Natural killer cell (primary cell): ENCODE measurements around the gene GRAMD4. TPM values are rescaled to one million over a fixed set of nuclear protein-coding genes. Genes with fewer than 3 reads are reported as not detected.

Experiments
- ATAC-seq, 3 donors: fragments of 150-1000 bp in 2 of 3; fragments of 200-7000 bp in 1 of 3; cut with Tn5 transposase; 1 replicate in 1 of 3; 2 replicates in 2 of 3; pipeline ENCODE4 v1.10.0; 2021; ENCODE audit warnings: mild to moderate bottlenecking in 2 of 3, moderate library complexity in 2 of 3
- DNase-seq, 2 donors: peaks; one replicate each; pipeline versions ENCODE4 v3.0.0 to v3.0.0-alpha.2; 2013 to 2021; ENCODE audit warnings: mixed read lengths in 1 of 2
- H3K27ac ChIP-seq: one replicate; pipeline ENCODE4 v1.5.1; 2013; ENCODE audit warnings: mild to moderate bottlenecking, low read length
- H3K27me3 ChIP-seq: one replicate; pipeline ENCODE4 v1.6.1; 2013; ENCODE audit warnings: low read length; ENCODE audit not compliant: control insufficient read depth, insufficient read depth
- H3K36me3 ChIP-seq: one replicate; pipeline ENCODE4 v1.6.1; 2013; ENCODE audit warnings: low read length; ENCODE audit not compliant: control insufficient read depth, insufficient read depth
- H3K4me1 ChIP-seq: one replicate; pipeline ENCODE4 v1.6.1; 2013; ENCODE audit warnings: low read length; ENCODE audit not compliant: control insufficient read depth, insufficient read depth
- H3K4me3 ChIP-seq: one replicate; pipeline ENCODE4 v1.5.1; 2013; ENCODE audit warnings: low read length
- H3K9me3 ChIP-seq: one replicate; pipeline ENCODE4 v1.6.1; 2013; ENCODE audit warnings: low read length; ENCODE audit not compliant: control insufficient read depth, insufficient read depth
- H3K27ac Mint-ChIP-seq, 2 donors: one replicate each; pipeline ENCODE4 v1.8.0; 2022; ENCODE audit warnings: mild to moderate bottlenecking in 2 of 2, mixed read lengths in 2 of 2, moderate library complexity in 1 of 2
- H3K27me3 Mint-ChIP-seq, 2 donors: one replicate each; pipeline ENCODE4 v1.8.0; 2022; ENCODE audit warnings: low read depth in 2 of 2, mixed read lengths in 2 of 2
- H3K36me3 Mint-ChIP-seq: one replicate; pipeline ENCODE4 v1.8.0; 2022; ENCODE audit warnings: mixed read lengths
- H3K4me1 Mint-ChIP-seq, 2 donors: one replicate each; pipeline ENCODE4 v1.8.0; 2022; ENCODE audit warnings: mixed read lengths in 2 of 2
- H3K4me3 Mint-ChIP-seq: one replicate; pipeline ENCODE4 v1.8.0; 2022; ENCODE audit warnings: mild to moderate bottlenecking, moderate library complexity, mixed read lengths
- H3K9me3 Mint-ChIP-seq, 2 donors: one replicate each; pipeline ENCODE4 v1.8.0; 2022; ENCODE audit warnings: mixed read lengths in 2 of 2
- WGBS: methylation state at CpG from one replicate; pipeline ENCODE4 v1.1.7; 2013; ENCODE audit warnings: missing lambda C conversion rate; ENCODE audit not compliant: insufficient coverage; 5-methylcytosine and 5-hydroxymethylcytosine counted together
- intact Hi-C: fragments of 100-400 bp; cut with micrococcal nuclease; formaldehyde crosslinking; loops from one replicate; pipeline ENCODE4 v1.14.2; 2022
- total RNA-seq, 4 donors: library from RNA; stranded (reverse); fragments of 120-200 nt in 1 of 4; gene quantifications; one replicate each; pipeline versions ENCODE4 v1.2.3 to v1.2.4, GENCODE V29; 2013 to 2022
- TF ChIP-seq, protein P1 (sequence below): fragments of 200-600 bp; IDR thresholded peaks from one replicate; pipeline ENCODE4 v1.8.0; 2022; ENCODE audit warnings: antibody characterized with exemption

The GRAMD4 gene
- total RNA-seq, 3 donors from 2014 or later (not counting 1 experiment from before 2014, with no cell fraction given): 30.0 to 78.5 (median 41.6) TPM

DNA sequence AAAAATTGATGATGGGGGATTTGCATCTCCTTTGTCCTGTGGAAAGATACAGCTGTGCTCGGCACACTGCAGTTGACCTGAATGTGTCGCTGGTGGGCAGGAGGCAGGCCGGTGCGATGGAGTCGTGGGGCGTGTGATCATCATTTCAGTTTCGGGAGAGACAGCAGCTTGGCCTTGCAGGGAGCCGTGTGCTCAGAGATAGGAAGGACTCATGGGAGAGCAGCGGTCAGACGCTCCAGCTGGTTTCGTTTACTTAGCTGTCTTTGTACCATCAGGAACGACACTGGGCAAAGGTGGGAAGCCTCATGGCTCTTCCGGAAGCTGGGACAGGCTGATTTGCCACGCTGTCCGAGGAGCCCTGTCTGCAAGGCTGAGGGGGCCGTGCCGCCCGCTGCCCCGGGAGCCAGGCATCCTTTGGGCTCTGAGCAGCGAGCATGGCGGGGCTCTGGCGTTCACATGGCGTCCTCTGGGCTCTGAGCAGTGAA lies 32.7 kb downstream of the GRAMD4 start:
- no peak overlapping the region for H3K27ac ChIP-seq
- H3K4me3 Mint-ChIP-seq: no peak overlapping the region
- no peaks in the 10 kb centered on the region for H3K27me3 ChIP-seq
- DNase-seq: no peak
- H3K27me3 Mint-ChIP-seq: no peaks in the 10 kb centered on the region
- TF ChIP-seq, protein P1, sequence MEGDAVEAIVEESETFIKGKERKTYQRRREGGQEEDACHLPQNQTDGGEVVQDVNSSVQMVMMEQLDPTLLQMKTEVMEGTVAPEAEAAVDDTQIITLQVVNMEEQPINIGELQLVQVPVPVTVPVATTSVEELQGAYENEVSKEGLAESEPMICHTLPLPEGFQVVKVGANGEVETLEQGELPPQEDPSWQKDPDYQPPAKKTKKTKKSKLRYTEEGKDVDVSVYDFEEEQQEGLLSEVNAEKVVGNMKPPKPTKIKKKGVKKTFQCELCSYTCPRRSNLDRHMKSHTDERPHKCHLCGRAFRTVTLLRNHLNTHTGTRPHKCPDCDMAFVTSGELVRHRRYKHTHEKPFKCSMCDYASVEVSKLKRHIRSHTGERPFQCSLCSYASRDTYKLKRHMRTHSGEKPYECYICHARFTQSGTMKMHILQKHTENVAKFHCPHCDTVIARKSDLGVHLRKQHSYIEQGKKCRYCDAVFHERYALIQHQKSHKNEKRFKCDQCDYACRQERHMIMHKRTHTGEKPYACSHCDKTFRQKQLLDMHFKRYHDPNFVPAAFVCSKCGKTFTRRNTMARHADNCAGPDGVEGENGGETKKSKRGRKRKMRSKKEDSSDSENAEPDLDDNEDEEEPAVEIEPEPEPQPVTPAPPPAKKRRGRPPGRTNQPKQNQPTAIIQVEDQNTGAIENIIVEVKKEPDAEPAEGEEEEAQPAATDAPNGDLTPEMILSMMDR: no peak
- H3K27ac Mint-ChIP-seq: peak overlapping the region in 1 of 2 donors; percentile 69
- H3K4me1 Mint-ChIP-seq: peaks cover 12 to 52% of the 10 kb centered on the region in 2 donors
- no peak overlapping the region for H3K4me3 ChIP-seq
- H3K36me3 Mint-ChIP-seq: no peaks in the 10 kb centered on the region
- intact Hi-C loops: no loop called here
- ATAC-seq: no peak
- 90% methylated on average over 23 of the region's 23 CpGs for WGBS
- peaks cover 0 to 7% of the 10 kb centered on the region in 2 donors for H3K9me3 Mint-ChIP-seq
- peaks cover 55% of the 10 kb centered on the region for H3K4me1 ChIP-seq
- no peaks in the 10 kb centered on the region for H3K9me3 ChIP-seq
- H3K36me3 ChIP-seq: no peaks in the 10 kb centered on the region

DNA sequence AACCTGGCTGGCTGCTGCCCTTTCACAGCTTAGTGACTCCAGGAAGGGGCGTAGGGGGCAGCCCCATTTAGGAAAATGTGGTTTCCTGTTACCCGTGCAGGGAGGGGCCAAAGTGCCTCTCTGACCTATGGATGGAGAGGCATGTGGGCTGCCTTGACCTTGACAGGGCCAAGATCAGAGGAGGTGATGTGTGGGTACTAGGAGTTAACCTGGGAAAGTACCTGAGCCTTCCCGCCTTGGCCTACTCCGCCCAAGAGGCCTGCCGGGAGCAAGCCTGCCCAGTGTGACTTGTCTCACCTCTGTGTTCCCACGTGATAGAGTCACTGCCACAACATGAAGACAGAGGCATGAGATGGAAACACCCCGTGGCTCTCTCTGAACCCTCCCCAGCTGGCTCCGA lies 33.4 kb downstream of the GRAMD4 start:
- Mint-ChIP-seq H3K27me3 (no peaks in the 10 kb centered on the region), H3K9me3 (no peaks in the 10 kb centered on the region), H3K27ac (no peak overlapping the region), H3K36me3 (no peaks in the 10 kb centered on the region), H3K4me1 (peaks cover 12 to 48% of the 10 kb centered on the region in 2 donors), H3K4me3 (no peak overlapping the region)
- WGBS: 29% methylated on average over 8 of the region's 8 CpGs
- peak in 1 of 2 donors; percentile 29 for DNase-seq
- no peaks in the 10 kb centered on the region for H3K27me3 ChIP-seq
- H3K4me3 ChIP-seq: no peak overlapping the region
- H3K27ac ChIP-seq: no peak overlapping the region
- peaks cover 2% of the 10 kb centered on the region for H3K36me3 ChIP-seq
- intact Hi-C loops: no loop called here
- H3K9me3 ChIP-seq: no peaks in the 10 kb centered on the region
- TF ChIP-seq, protein P1: no peak
- ATAC-seq: peak; percentile 38 to 74 (median 53)
- peaks cover 55% of the 10 kb centered on the region for H3K4me1 ChIP-seq

DNA sequence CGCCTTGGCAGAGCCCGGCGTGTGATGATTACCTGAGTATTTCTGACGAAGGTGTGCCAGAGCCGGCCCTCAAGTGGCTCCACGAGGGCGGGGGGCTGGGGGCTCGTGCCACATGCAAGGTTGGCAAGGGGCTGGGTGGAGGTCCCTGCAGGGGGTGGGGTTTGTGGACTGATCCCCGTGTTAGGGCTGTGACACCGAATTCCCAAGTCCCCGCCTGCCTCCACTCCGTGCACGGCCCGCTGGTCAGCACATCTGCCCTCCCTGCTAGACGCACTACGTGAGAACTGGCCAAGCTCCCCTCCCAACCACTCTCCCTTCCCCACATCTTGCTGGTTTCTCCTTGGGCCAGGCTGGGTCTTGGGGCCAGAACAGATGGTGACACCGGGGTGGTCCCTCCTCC lies 34.2 kb downstream of the GRAMD4 start:
- no peak overlapping the region for H3K4me3 Mint-ChIP-seq
- Histone ChIP-seq H3K27ac (no peak overlapping the region), H3K36me3 (peaks cover 6% of the 10 kb centered on the region), H3K4me1 (peaks cover 50% of the 10 kb centered on the region), H3K4me3 (no peak overlapping the region), H3K9me3 (no peaks in the 10 kb centered on the region), H3K27me3 (no peaks in the 10 kb centered on the region)
- 92% methylated on average over 17 of the region's 17 CpGs for WGBS
- H3K27me3 Mint-ChIP-seq: no peaks in the 10 kb centered on the region
- H3K9me3 Mint-ChIP-seq: no peaks in the 10 kb centered on the region
- intact Hi-C loops: no loop called here
- TF ChIP-seq, protein P1: no peak
- no peak for ATAC-seq
- no peak for DNase-seq
- no peaks in the 10 kb centered on the region for H3K36me3 Mint-ChIP-seq
- no peak overlapping the region for H3K27ac Mint-ChIP-seq
- H3K4me1 Mint-ChIP-seq: peaks cover 11 to 45% of the 10 kb centered on the region in 2 donors
